ENCODE measurements around the gene MOB3A.

The MOB3A gene

GRCh38 chr19:2116507-2116906 lies 20.4 kb upstream of the MOB3A start:
- Mint-ChIP-seq H3K4me1 (no peaks in the 10 kb centered on the region), H3K9me3 (no peaks in the 10 kb centered on the region), H3K27me3 (ENCODE audit: low read depth) (no peaks in the 10 kb centered on the region), H3K27ac (no peak overlapping the region), H3K36me3 (ENCODE audit: low read depth) (peaks cover 52% of the 10 kb centered on the region), H3K4me3 (no peak overlapping the region)
- no peak for TF ChIP-seq CTCF (IDR thresholded peaks at IDR 0.05; ENCODE audit: unreplicated experiment in 3 of 3)

- Mint-ChIP-seq H3K9me3 (no peaks in the 10 kb centered on the region), H3K27me3 (ENCODE audit: low read depth) (no peaks in the 10 kb centered on the region), H3K36me3 (ENCODE audit: low read depth) (peaks cover 47% of the 10 kb centered on the region), H3K27ac (no peak overlapping the region), H3K4me1 (no peaks in the 10 kb centered on the region), H3K4me3 (no peak overlapping the region)
- no peak for TF ChIP-seq CTCF (IDR thresholded peaks at IDR 0.05; ENCODE audit: unreplicated experiment in 3 of 3)
Measured at GRCh38 chr19:2115911-2116426, 19.8 kb upstream of the MOB3A start.

- H3K27me3 Mint-ChIP-seq (ENCODE audit: low read depth): no peaks in the 10 kb centered on the region
- no peaks in the 10 kb centered on the region for H3K4me1 Mint-ChIP-seq
- TF ChIP-seq CTCF (IDR thresholded peaks at IDR 0.05; ENCODE audit: unreplicated experiment in 3 of 3): no peak
- peaks cover 41% of the 10 kb centered on the region for H3K36me3 Mint-ChIP-seq (ENCODE audit: low read depth)
- H3K4me3 Mint-ChIP-seq: no peak overlapping the region
- no peaks in the 10 kb centered on the region for H3K9me3 Mint-ChIP-seq
- no peak overlapping the region for H3K27ac Mint-ChIP-seq
Measured at GRCh38 chr19:2115324-2115723, 19.2 kb upstream of the MOB3A start.

- Mint-ChIP-seq H3K36me3 (ENCODE audit: low read depth) (peaks cover 40% of the 10 kb centered on the region), H3K4me3 (no peak overlapping the region), H3K27ac (no peak overlapping the region), H3K4me1 (no peaks in the 10 kb centered on the region), H3K9me3 (no peaks in the 10 kb centered on the region), H3K27me3 (ENCODE audit: low read depth) (no peaks in the 10 kb centered on the region)
- no peak for TF ChIP-seq CTCF (IDR thresholded peaks at IDR 0.05; ENCODE audit: unreplicated experiment in 3 of 3)
Measured at GRCh38 chr19:2114821-2115220, 18.7 kb upstream of the MOB3A start.

- Mint-ChIP-seq H3K9me3 (no peaks in the 10 kb centered on the region), H3K27me3 (ENCODE audit: low read depth) (no peaks in the 10 kb centered on the region), H3K4me1 (no peaks in the 10 kb centered on the region), H3K4me3 (no peak overlapping the region), H3K27ac (no peak overlapping the region), H3K36me3 (ENCODE audit: low read depth) (peaks cover 39% of the 10 kb centered on the region)
- TF ChIP-seq CTCF (IDR thresholded peaks at IDR 0.05; ENCODE audit: unreplicated experiment in 3 of 3): no peak
Measured at GRCh38 chr19:2114218-2114617, 18.1 kb upstream of the MOB3A start.

- Mint-ChIP-seq H3K4me3 (no peak overlapping the region), H3K9me3 (no peaks in the 10 kb centered on the region), H3K4me1 (no peaks in the 10 kb centered on the region), H3K36me3 (ENCODE audit: low read depth) (peaks cover 36% of the 10 kb centered on the region), H3K27ac (no peak overlapping the region), H3K27me3 (ENCODE audit: low read depth) (no peaks in the 10 kb centered on the region)
- no peak for TF ChIP-seq CTCF (IDR thresholded peaks at IDR 0.05; ENCODE audit: unreplicated experiment in 3 of 3)
Measured at GRCh38 chr19:2113439-2114211, 17.5 kb upstream of the MOB3A start.
